CD14-positive monocyte (primary cell): ENCODE data around the gene SAMD4B. TPM values are rescaled to one million over a fixed set of nuclear protein-coding genes. Genes with fewer than 3 reads are reported as not detected.

Experiments
- DNase-seq, 3 donors: peaks; one replicate each; pipeline ENCODE4 v3.0.0-alpha.2; 2011 to 2022
- H2AFZ ChIP-seq: 2 replicates; pipeline ENCODE4 v1.6.0; 2012; ENCODE audit warnings: mild to moderate bottlenecking, low read depth, low read length, inconsistent platforms; ENCODE audit not compliant: insufficient read depth, poor library complexity, severe bottlenecking
- H3K27ac ChIP-seq, 2 donors: 1 replicate in 1 of 2; 2 replicates in 1 of 2; pipeline ENCODE4 v1.5.1; 2012 to 2013; ENCODE audit warnings: low read length in 2 of 2, control low read depth in 1 of 2, inconsistent platforms in 1 of 2, low read depth in 1 of 2, mild to moderate bottlenecking in 1 of 2
- H3K27me3 ChIP-seq, 2 donors: one replicate each; pipeline versions ENCODE4 v1.6.0 to v1.6.1; 2011 to 2013; ENCODE audit warnings: low read length in 2 of 2; ENCODE audit not compliant: control insufficient read depth in 2 of 2, insufficient read depth in 2 of 2
- H3K36me3 ChIP-seq, 2 donors: replicated peaks in 1 of 2; 1 replicate in 1 of 2; 2 replicates in 1 of 2; pipeline versions ENCODE4 v1.5.1 to v1.6.1; 2012 to 2013; ENCODE audit warnings: low read length in 2 of 2, control low read depth in 1 of 2, inconsistent platforms in 1 of 2, mild to moderate bottlenecking in 1 of 2; ENCODE audit not compliant: insufficient read depth in 2 of 2, control insufficient read depth in 1 of 2
- H3K4me1 ChIP-seq, 2 donors: 1 replicate in 1 of 2; 2 replicates in 1 of 2; pipeline versions ENCODE4 v1.5.1 to v1.6.1; 2012 to 2013; ENCODE audit warnings: low read length in 2 of 2, control low read depth in 1 of 2, inconsistent platforms in 1 of 2, mild to moderate bottlenecking in 1 of 2, moderate library complexity in 1 of 2; ENCODE audit not compliant: insufficient read depth in 2 of 2, control insufficient read depth in 1 of 2
- H3K4me2 ChIP-seq: replicated peaks from 2 replicates; pipeline ENCODE3; 2012; ENCODE audit warnings: low read length, moderate library complexity, mild to moderate bottlenecking; ENCODE audit not compliant: poor library complexity, severe bottlenecking; ENCODE audit errors: extremely low read depth
- H3K4me3 ChIP-seq, 3 experiments: fragments of 200-600 bp in 1 of 3; sonication (generic) in 1 of 3; replicated peaks in 1 of 3; 1 replicate in 2 of 3; 2 replicates in 1 of 3; pipeline ENCODE4 v1.5.1; 2011 to 2013; ENCODE audit warnings: low read length in 3 of 3, mild to moderate bottlenecking in 3 of 3, control low read depth in 2 of 3, low read depth in 2 of 3, inconsistent platforms in 1 of 3, moderate library complexity in 1 of 3
- H3K79me2 ChIP-seq: 2 replicates; pipeline ENCODE4 v1.6.0; 2012; ENCODE audit warnings: mild to moderate bottlenecking, control low read depth, inconsistent platforms, low read length, moderate library complexity; ENCODE audit not compliant: insufficient read depth
- H3K9ac ChIP-seq: 2 replicates; pipeline ENCODE4 v1.6.0; 2017; ENCODE audit warnings: low read length, mild to moderate bottlenecking; ENCODE audit not compliant: insufficient read depth, poor library complexity, severe bottlenecking
- H3K9me3 ChIP-seq, 2 donors: replicated peaks in 1 of 2; 1 replicate in 1 of 2; 2 replicates in 1 of 2; pipeline versions ENCODE4 v1.5.1 to v1.6.1; 2012 to 2013; ENCODE audit warnings: low read length in 2 of 2, control low read depth in 1 of 2; ENCODE audit not compliant: control insufficient read depth in 1 of 2, insufficient read depth in 1 of 2
- H4K20me1 ChIP-seq: 2 replicates; pipeline ENCODE4 v1.6.0; 2012; ENCODE audit warnings: mild to moderate bottlenecking, low read length, control low read depth, moderate library complexity; ENCODE audit not compliant: insufficient read depth
- H3K27ac Mint-ChIP-seq, 7 donors: one replicate each; pipeline ENCODE4 v1.8.0; 2020; ENCODE audit warnings: mild to moderate bottlenecking in 7 of 7, mixed read lengths in 7 of 7, moderate library complexity in 6 of 7, inconsistent platforms in 2 of 7
- H3K27me3 Mint-ChIP-seq, 3 donors: one replicate each; pipeline ENCODE4 v1.8.0; 2021 to 2022; ENCODE audit warnings: low read depth in 3 of 3, mild to moderate bottlenecking in 3 of 3, mixed read lengths in 3 of 3, moderate library complexity in 3 of 3, inconsistent platforms in 1 of 3
- H3K36me3 Mint-ChIP-seq, 2 donors: one replicate each; pipeline ENCODE4 v1.8.0; 2020; ENCODE audit warnings: mixed read lengths in 2 of 2, inconsistent platforms in 1 of 2, mild to moderate bottlenecking in 1 of 2
- H3K4me1 Mint-ChIP-seq: one replicate; pipeline ENCODE4 v1.8.0; 2020; ENCODE audit warnings: mild to moderate bottlenecking, mixed read lengths
- H3K4me3 Mint-ChIP-seq, 2 donors: one replicate each; pipeline ENCODE4 v1.8.0; 2020; ENCODE audit warnings: mild to moderate bottlenecking in 2 of 2, mixed read lengths in 2 of 2, moderate library complexity in 1 of 2
- H3K9me3 Mint-ChIP-seq, 7 donors: one replicate each; pipeline ENCODE4 v1.8.0; 2020 to 2022; ENCODE audit warnings: mixed read lengths in 7 of 7, mild to moderate bottlenecking in 6 of 7, moderate library complexity in 6 of 7, inconsistent platforms in 2 of 7
- WGBS: methylation state at CpG from one replicate; pipeline ENCODE4 v1.1.5; 2013; ENCODE audit warnings: missing lambda C conversion rate; ENCODE audit not compliant: insufficient coverage; 5-methylcytosine and 5-hydroxymethylcytosine counted together
- intact Hi-C, 2 donors: fragments of 100-400 bp; cut with micrococcal nuclease; formaldehyde crosslinking; loops; one replicate each; pipeline versions ENCODE4 v1.15.0 to v1.15.1; 2023
- polyA minus RNA-seq: library from RNA; depleted of rRNA, polyadenylated mRNA; stranded (reverse); fragments of >200 nt; gene quantifications from 2 replicates; pipeline ENCODE4 v1.2.3, GENCODE V29; 2012
- polyA plus RNA-seq, 3 donors: library from polyadenylated mRNA; depleted of rRNA in 1 of 3; unstranded in 2 of 3; stranded (reverse) in 1 of 3; fragments of 300-500 nt in 2 of 3; fragments of >200 nt in 1 of 3; fragmentation: Illumina TruSeq in 2 of 3; gene quantifications; 1 replicate in 2 of 3; 2 replicates in 1 of 3; pipeline ENCODE4 v1.2.3, GENCODE V29; 2012 to 2021
- total RNA-seq, 12 experiments: library from RNA in 1 of 12; stranded (reverse) in 1 of 12; fragments of 120-200 nt in 1 of 12; gene quantifications; one replicate each; pipeline ENCODE4 v1.2.4 and lab custom pipeline; 2013 to 2026; ENCODE audit warnings: mixed read lengths in 6 of 12, inconsistent platforms in 1 of 12
- TF ChIP-seq, protein P1 (sequence below): fragments of 200-600 bp; IDR thresholded peaks from one replicate; pipeline ENCODE4 v1.8.0; 2022; ENCODE audit warnings: antibody characterized with exemption, mild to moderate bottlenecking

SAMD4B gene
- total RNA-seq (2013): 19.2 TPM
- polyA plus RNA-seq (10 to 100 TPM in 1 of 3 donors, 1 to 10 TPM in 2; 4.5 to 56.6 (median 5.6) TPM), polyA minus RNA-seq (36.0 and 41.7 TPM in 2 replicates), total RNA-seq (lab: John Stamatoyannopoulos, UW) (30.0 to 133 (median 42.2) reads per million in 11 experiments)

- peaks cover 44 to 54% of the 10 kb centered on the region in 2 donors for H3K4me1 ChIP-seq
- DNase-seq: peak; percentile 98 to 99 (median 99)
- peaks cover 24 to 27% of the 10 kb centered on the region in 2 donors for H3K36me3 Mint-ChIP-seq
Measured at GRCh38 chr19:39341719-39342604, at the start of gene SAMD4B. SAMD4B (plus strand) TSS chr19:39342421; CDS start chr19:39356894, 14,473 bp downstream.

GRCh38 chr19:39293394-39293793 lies 48.8 kb upstream of the SAMD4B start:
- no peaks in the 10 kb centered on the region for H3K79me2 ChIP-seq
- Mint-ChIP-seq H3K4me3 (no peak overlapping the region), H3K36me3 (no peaks in the 10 kb centered on the region), H3K9me3 (peaks cover 0 to 2% (median 0%) of the 10 kb centered on the region in 7 donors), H3K27ac (no peak overlapping the region), H3K27me3 (peaks cover 5 to 10% (median 7%) of the 10 kb centered on the region in 3 donors), H3K4me1 (no peaks in the 10 kb centered on the region)
- 96% methylated on average over 4 of the region's 4 CpGs for WGBS
- no peak overlapping the region for H3K4me2 ChIP-seq
- no peaks in the 10 kb centered on the region for H3K36me3 ChIP-seq
- H4K20me1 ChIP-seq: no peaks in the 10 kb centered on the region
- H3K9me3 ChIP-seq: no peaks in the 10 kb centered on the region
- TF ChIP-seq, protein P1, sequence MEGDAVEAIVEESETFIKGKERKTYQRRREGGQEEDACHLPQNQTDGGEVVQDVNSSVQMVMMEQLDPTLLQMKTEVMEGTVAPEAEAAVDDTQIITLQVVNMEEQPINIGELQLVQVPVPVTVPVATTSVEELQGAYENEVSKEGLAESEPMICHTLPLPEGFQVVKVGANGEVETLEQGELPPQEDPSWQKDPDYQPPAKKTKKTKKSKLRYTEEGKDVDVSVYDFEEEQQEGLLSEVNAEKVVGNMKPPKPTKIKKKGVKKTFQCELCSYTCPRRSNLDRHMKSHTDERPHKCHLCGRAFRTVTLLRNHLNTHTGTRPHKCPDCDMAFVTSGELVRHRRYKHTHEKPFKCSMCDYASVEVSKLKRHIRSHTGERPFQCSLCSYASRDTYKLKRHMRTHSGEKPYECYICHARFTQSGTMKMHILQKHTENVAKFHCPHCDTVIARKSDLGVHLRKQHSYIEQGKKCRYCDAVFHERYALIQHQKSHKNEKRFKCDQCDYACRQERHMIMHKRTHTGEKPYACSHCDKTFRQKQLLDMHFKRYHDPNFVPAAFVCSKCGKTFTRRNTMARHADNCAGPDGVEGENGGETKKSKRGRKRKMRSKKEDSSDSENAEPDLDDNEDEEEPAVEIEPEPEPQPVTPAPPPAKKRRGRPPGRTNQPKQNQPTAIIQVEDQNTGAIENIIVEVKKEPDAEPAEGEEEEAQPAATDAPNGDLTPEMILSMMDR: no peak
- no peak overlapping the region for H3K27ac ChIP-seq
- no peak for DNase-seq
- no peak overlapping the region for H3K4me3 ChIP-seq
- H3K27me3 ChIP-seq: no peaks in the 10 kb centered on the region
- no peak overlapping the region for H2AFZ ChIP-seq
- H3K4me1 ChIP-seq: no peaks in the 10 kb centered on the region
- intact Hi-C loops: no loop called here
- no peak overlapping the region for H3K9ac ChIP-seq

More at GRCh38 chr19:39341719-39342604, at the start of gene SAMD4B:
- H3K4me3 ChIP-seq: peak within 1 kb of the TSS; percentile 89 to 96 (median 91)
- H3K79me2 ChIP-seq: peaks cover 80% of the 10 kb centered on the region
- TF ChIP-seq, protein P1: peak; percentile 85
- H2AFZ ChIP-seq: peak within 1 kb of the TSS; percentile 56
- peaks cover 4 to 18% of the 10 kb centered on the region in 2 donors for H3K36me3 ChIP-seq
- H3K27me3 ChIP-seq: no peaks in the 10 kb centered on the region
- H3K9ac ChIP-seq: peak within 1 kb of the TSS; percentile 83
- H3K27me3 Mint-ChIP-seq: peaks cover 0 to 4% (median 3%) of the 10 kb centered on the region in 3 donors
- H3K4me2 ChIP-seq: peak within 1 kb of the TSS; percentile 81
- no peaks in the 10 kb centered on the region for H3K9me3 ChIP-seq
- intact Hi-C loops: loop anchor here (2.0 to 10.0 kb wide), 6 partner anchors 50 to 493 kb away; partner anchors contain the start of genes DYRK1B (in 1 of the 2), EID2B (in 1 of the 2), MED29 (in 1 of the 2) and PAF1 (in 1 of the 2)
- H3K4me3 Mint-ChIP-seq: peak within 1 kb of the TSS; percentile 97
- H3K4me1 Mint-ChIP-seq: peaks cover 61% of the 10 kb centered on the region
- WGBS: under 1% methylated on average over 70 of the region's 105 CpGs
- H3K9me3 Mint-ChIP-seq: peaks cover 0 to 8% (median 6%) of the 10 kb centered on the region in 7 donors
- peaks cover 12% of the 10 kb centered on the region for H4K20me1 ChIP-seq
- peak within 1 kb of the TSS; percentile 86 to 89 for H3K27ac ChIP-seq
- peak within 1 kb of the TSS; percentile 92 to 99 (median 95) for H3K27ac Mint-ChIP-seq
